BLaER1 treated with 17β-estradiol and CSF1 and Interleukin-3, amounts not matched to agents 10 nM and 100 nM (cell line): Measurements from ENCODE around the gene CORO2B.

Experiments
- H3K27ac ChIP-seq, 11 experiments: shearing (Covaris generic); formaldehyde crosslinking; 2 replicates each; pipeline ENCODE4 v1.8.1; 2022
- H3K27me3 ChIP-seq, 11 experiments: shearing (Covaris generic); formaldehyde crosslinking; 2 replicates each; pipeline ENCODE4 v1.8.1; 2022
- H3K36me3 ChIP-seq, 11 experiments: shearing (Covaris generic); formaldehyde crosslinking; 2 replicates each; pipeline ENCODE4 v1.8.1; 2022
- H3K4me1 ChIP-seq, 10 experiments: shearing (Covaris generic); formaldehyde crosslinking; 2 replicates each; pipeline ENCODE4 v1.8.1; 2022
- H3K4me2 ChIP-seq, 11 experiments: shearing (Covaris generic); formaldehyde crosslinking; 2 replicates each; pipeline ENCODE4 v1.8.1; 2022
- H3K4me3 ChIP-seq, 10 experiments: shearing (Covaris generic); formaldehyde crosslinking; 2 replicates each; pipeline ENCODE4 v1.8.1; 2022
- H3K9ac ChIP-seq, 11 experiments: shearing (Covaris generic); formaldehyde crosslinking; 2 replicates each; pipeline ENCODE4 v1.8.1; 2022
- H3K9me3 ChIP-seq, 11 experiments: shearing (Covaris generic); formaldehyde crosslinking; replicated peaks in 1 of 11; 2 replicates each; pipeline ENCODE4 v1.8.1; 2022
- H4K20me1 ChIP-seq, 11 experiments: shearing (Covaris generic); formaldehyde crosslinking; 2 replicates each; pipeline ENCODE4 v1.8.1; 2022
- Cebpa-rat ChIP-seq, 11 experiments: shearing (Covaris generic); IDR thresholded peaks; 2 replicates each; pipeline ENCODE4 v1.8.1; 2022

The CORO2B gene

DNA sequence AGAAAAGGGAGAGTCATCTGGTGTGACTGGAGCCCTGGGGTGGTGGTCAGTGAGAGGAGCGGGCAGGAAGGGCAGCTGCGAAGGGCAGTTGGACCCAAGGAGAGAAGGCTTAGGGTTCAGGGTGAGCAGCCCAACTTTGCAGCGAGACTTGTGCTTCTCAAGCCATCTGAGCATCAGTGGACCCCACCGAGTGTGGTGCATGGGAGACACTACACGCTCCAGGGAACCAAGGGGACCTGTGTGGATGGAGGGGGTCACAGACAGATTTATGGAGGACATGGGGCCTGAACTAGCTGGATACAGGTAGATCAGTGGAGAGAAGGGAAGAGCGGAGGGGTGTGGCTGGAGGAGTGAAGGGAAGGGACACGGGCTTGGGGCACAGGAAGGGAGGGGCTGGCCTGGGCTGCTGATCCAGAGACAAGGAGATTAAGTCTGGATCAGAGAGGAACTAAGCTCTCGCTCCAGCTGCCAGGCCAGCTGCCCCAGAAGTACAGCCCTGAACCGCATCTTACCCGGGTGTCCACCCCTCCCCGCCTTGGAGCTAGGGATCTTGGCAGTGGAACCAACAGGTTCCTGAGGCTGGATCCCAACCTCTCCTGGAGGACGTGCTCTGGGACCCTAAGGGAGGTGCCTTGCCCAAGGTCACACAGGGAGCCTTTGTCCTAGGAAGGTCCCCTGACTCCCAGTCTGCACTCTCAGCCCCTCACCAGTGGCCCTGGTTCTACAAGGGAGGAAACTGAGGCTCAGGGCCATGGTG, 120.5 kb downstream of the CORO2B start:
- no peak overlapping the region for H3K4me3 ChIP-seq
- no peaks in the 10 kb centered on the region for H3K9me3 ChIP-seq
- peak overlapping the region in 9 of 11 experiments; percentile 60 to 85 (median 71); a peak in 15 of 22 replicates for H3K4me2 ChIP-seq
- peaks cover 14 to 35% (median 27%) of the 10 kb centered on the region in 10 experiments for H3K4me1 ChIP-seq
- H4K20me1 ChIP-seq = no peaks in the 10 kb centered on the region
- TF ChIP-seq Cebpa-rat (IDR thresholded peaks at IDR 0.05) = no peak
- H3K9ac ChIP-seq = peak overlapping the region in 3 of 11 experiments; percentile 53 to 62 (median 54); a peak in 2 of 22 replicates
- no peaks in the 10 kb centered on the region for H3K27me3 ChIP-seq
- H3K36me3 ChIP-seq = peaks cover 0 to 7% (median 0%) of the 10 kb centered on the region in 11 experiments; a peak in 1 of 22 replicates
- H3K27ac ChIP-seq = peak overlapping the region in 4 of 11 experiments; percentile 58 to 73 (median 60); a peak in 7 of 22 replicates

DNA sequence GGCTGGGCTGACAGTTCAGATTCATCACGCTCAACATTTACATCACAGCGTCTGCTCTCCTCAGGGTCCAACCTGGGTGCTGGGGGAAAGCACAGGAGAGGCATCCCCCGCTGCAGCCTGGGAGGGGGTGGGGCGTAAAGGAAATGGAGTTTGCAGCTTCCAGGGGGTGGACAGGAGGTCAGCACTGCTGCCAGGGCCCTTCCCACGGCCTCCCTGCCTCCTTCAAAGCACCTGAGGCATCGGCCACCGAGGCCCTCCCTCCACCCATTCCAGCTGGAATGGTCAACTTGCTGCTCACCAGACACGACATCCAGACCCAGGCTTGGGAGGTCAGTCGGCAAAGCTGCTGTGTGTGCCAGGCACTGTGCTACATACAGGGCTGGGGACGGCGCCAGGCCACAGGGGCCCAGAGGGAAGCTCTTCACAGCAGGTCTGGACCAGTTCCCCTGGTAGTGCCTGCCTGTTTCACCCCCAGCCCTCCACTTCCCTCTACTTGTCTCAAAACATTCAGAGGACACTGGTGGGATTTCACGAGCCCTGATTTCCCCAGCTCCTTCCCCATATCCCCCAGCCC, 121.2 kb downstream of the CORO2B start:
- Histone ChIP-seq H3K9me3 (no peaks in the 10 kb centered on the region), H3K36me3 (peaks cover 0 to 7% (median 0%) of the 10 kb centered on the region in 11 experiments; a peak in 2 of 22 replicates), H3K4me3 (peak overlapping the region in 1 of 10 experiments; percentile 3; a peak in 2 of 20 replicates), H3K4me1 (peaks cover 14 to 35% (median 27%) of the 10 kb centered on the region in 10 experiments), H3K27ac (peak overlapping the region in 8 of 11 experiments; percentile 30 to 73 (median 60); a peak in 13 of 22 replicates), H3K27me3 (no peaks in the 10 kb centered on the region), H4K20me1 (no peaks in the 10 kb centered on the region), H3K4me2 (peak overlapping the region; percentile 42 to 88 (median 71)), H3K9ac (peak overlapping the region in 9 of 11 experiments; percentile 3 to 69 (median 55); a peak in 16 of 22 replicates)
- no peak for TF ChIP-seq Cebpa-rat (IDR thresholded peaks at IDR 0.05)

DNA sequence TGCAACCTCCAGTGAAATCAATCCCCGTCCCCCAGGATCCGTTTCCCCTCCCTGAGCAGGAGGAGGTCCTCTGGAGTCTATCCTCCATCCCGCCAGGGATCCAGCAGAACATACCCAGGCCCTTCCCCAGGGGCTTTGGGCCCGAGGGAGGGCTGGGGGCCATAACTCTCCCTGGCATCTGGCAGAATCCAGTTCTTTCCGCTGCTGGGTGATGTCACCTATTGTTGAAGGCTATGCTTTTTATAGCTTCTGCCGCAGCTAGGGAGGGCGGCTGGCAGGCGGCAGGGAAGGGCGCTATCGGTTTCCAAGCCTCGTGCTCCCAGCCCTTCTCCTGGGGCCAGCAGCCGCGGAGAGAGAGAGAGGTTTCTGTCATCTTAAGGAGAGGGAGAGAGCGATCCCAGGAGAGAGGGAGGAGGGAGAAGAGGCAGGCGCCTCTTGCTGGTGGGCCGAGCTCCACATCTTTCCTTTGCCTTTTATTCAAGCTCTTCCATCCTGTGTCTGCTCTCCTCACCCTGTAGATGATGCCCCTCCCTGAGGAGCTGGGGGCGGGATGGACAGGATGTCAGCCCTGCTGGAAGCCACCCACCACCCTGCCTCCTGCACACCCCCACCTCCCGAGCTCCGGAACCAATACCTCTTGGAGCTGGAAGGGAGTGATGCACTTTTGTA, 121.8 kb downstream of the CORO2B start:
- Histone ChIP-seq H4K20me1 (no peaks in the 10 kb centered on the region), H3K4me3 (peak overlapping the region in 1 of 10 experiments; percentile 3; a peak in 3 of 20 replicates), H3K36me3 (peaks cover 0 to 7% (median 0%) of the 10 kb centered on the region in 11 experiments; a peak in 2 of 22 replicates), H3K9ac (peak overlapping the region in 10 of 11 experiments; percentile 3 to 69 (median 54); a peak in 17 of 22 replicates), H3K27ac (peak overlapping the region in 8 of 11 experiments; percentile 30 to 73 (median 60); a peak in 16 of 22 replicates), H3K4me2 (peak overlapping the region; percentile 42 to 88 (median 71)), H3K9me3 (no peaks in the 10 kb centered on the region), H3K4me1 (peaks cover 14 to 32% (median 25%) of the 10 kb centered on the region in 10 experiments), H3K27me3 (no peaks in the 10 kb centered on the region)
- no peak for TF ChIP-seq Cebpa-rat (IDR thresholded peaks at IDR 0.05)

DNA sequence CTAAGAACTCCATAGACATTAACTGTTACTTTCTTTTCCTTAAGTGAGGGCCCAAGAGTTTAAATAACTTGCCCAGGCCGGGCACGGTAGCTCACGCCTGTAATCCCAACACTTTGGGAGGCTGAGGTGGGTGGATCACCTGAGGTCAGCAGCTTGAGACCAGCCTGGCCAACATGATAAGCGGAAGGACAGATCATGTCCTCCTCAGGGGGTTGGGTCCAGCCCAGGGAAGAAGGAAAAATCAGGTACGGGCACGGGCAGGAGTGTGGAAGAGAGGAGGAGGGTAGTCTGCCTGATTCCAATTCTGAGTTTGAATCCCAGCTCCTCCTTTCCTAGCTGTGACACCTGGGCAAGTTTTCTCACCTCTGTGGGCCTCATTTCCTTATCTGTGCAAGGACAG, 123.1 kb downstream of the CORO2B start:
- Histone ChIP-seq H3K9me3 (no peaks in the 10 kb centered on the region), H3K4me3 (no peak overlapping the region), H3K27ac (no peak overlapping the region), H3K36me3 (peaks cover 0 to 7% (median 0%) of the 10 kb centered on the region in 11 experiments; a peak in 2 of 22 replicates), H4K20me1 (no peaks in the 10 kb centered on the region), H3K4me1 (peaks cover 14 to 32% (median 25%) of the 10 kb centered on the region in 10 experiments), H3K27me3 (no peaks in the 10 kb centered on the region), H3K4me2 (no peak overlapping the region), H3K9ac (no peak overlapping the region)
- TF ChIP-seq Cebpa-rat (IDR thresholded peaks at IDR 0.05) = no peak

DNA sequence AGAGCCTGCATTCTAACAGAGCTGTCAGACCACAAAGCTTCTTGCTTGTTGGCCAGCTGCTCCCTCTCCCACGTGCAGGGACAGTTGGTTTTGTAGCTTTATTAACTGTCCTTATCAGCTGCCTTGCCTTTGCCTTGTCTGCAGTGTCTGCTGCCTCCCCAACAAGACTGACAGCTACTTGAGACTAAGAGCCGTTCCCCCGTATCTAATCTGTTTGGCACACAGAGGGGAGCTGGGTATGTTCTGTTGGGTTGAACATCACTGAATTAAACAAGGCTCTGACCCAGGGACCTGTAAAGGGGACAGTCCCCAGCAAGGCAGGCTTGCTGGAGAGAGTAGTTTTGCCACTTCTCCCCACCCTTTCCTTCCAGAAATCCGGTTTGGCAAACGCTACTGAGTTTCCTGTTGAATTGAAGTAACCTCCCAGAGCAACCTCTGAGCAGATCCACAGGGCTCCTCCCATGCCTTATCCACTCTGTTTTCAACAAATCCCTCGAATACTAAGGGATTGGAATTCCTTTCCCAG, 125.8 kb downstream of the CORO2B start:
- H3K4me1 ChIP-seq = peaks cover 14 to 25% (median 23%) of the 10 kb centered on the region in 10 experiments
- H3K36me3 ChIP-seq = peaks cover 0 to 4% (median 0%) of the 10 kb centered on the region in 11 experiments; a peak in 1 of 22 replicates
- 0 out of 22 replicates have a peak overlapping the region, but pooled peaks of 1 of the 11 experiments have one; percentile 22 for H3K9ac ChIP-seq
- TF ChIP-seq Cebpa-rat (IDR thresholded peaks at IDR 0.05) = no peak
- H3K4me3 ChIP-seq = no peak overlapping the region
- H3K27me3 ChIP-seq = no peaks in the 10 kb centered on the region
- H3K9me3 ChIP-seq = no peaks in the 10 kb centered on the region
- H4K20me1 ChIP-seq = no peaks in the 10 kb centered on the region
- no peak overlapping the region for H3K27ac ChIP-seq
- peak overlapping the region in 7 of 11 experiments; percentile 4 to 52 (median 23); a peak in 7 of 22 replicates for H3K4me2 ChIP-seq

DNA sequence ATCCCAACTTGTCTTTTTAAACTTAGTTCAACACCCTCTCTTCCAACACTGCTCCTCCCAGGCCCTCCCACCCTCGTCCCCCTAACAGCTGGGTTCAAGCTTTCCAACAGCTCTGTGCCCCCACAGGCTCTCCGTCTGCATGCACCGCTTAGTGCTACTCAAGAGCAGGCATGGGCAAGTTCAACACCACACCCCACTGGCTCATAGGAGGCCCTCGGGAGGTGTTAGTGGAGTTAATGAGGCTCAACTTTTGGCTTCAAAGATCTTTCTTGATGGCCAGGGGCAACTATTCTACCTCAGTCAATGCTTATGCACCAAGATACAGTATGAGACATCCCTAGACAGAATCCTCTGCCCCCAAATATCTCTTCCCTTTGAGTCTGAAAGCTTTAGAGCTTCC, 127.5 kb downstream of the CORO2B start:
- no peak overlapping the region for H3K27ac ChIP-seq
- no peak for TF ChIP-seq Cebpa-rat (IDR thresholded peaks at IDR 0.05)
- no peaks in the 10 kb centered on the region for H4K20me1 ChIP-seq
- H3K4me2 ChIP-seq = no peak overlapping the region
- peaks cover 0 to 8% (median 6%) of the 10 kb centered on the region in 10 experiments; a peak in 11 of 20 replicates for H3K4me1 ChIP-seq
- H3K4me3 ChIP-seq = no peak overlapping the region
- no peaks in the 10 kb centered on the region for H3K9me3 ChIP-seq
- H3K27me3 ChIP-seq = no peaks in the 10 kb centered on the region
- no peak overlapping the region for H3K9ac ChIP-seq
- H3K36me3 ChIP-seq = peaks cover 0 to 9% (median 6%) of the 10 kb centered on the region in 11 experiments; a peak in 9 of 22 replicates

DNA sequence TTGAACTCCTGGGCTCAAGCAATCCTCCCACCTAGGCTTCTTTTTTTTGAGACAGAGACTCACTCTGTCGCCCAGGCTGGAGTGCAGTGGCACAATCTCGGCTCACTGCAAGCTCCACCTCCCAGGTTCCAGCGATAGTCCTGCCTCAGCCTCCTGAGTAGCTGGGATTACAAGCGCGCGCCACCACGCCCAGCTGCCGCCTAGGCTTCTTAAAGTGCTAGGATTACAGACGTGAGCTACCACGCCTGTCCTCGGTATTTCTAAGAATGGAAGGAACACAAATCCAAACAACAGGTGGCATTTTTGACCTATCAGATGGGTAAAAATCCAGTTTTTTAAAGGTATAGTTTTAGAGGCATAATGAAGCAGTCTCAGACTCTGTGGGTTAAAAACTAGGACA, 128.1 kb downstream of the CORO2B start:
- Histone ChIP-seq H3K9me3 (no peaks in the 10 kb centered on the region), H3K4me3 (no peak overlapping the region), H3K4me1 (peaks cover 0 to 8% (median 6%) of the 10 kb centered on the region in 10 experiments; a peak in 9 of 20 replicates), H3K4me2 (no peak overlapping the region), H3K27ac (no peak overlapping the region), H4K20me1 (0 out of 22 replicates have a peak, but pooled peaks cover 0 to 3% (median 0%) of the 10 kb centered on the region in 11 experiments), H3K36me3 (peaks cover 0 to 16% (median 8%) of the 10 kb centered on the region in 11 experiments; a peak in 11 of 22 replicates), H3K9ac (no peak overlapping the region), H3K27me3 (no peaks in the 10 kb centered on the region)
- TF ChIP-seq Cebpa-rat (IDR thresholded peaks at IDR 0.05) = no peak

DNA sequence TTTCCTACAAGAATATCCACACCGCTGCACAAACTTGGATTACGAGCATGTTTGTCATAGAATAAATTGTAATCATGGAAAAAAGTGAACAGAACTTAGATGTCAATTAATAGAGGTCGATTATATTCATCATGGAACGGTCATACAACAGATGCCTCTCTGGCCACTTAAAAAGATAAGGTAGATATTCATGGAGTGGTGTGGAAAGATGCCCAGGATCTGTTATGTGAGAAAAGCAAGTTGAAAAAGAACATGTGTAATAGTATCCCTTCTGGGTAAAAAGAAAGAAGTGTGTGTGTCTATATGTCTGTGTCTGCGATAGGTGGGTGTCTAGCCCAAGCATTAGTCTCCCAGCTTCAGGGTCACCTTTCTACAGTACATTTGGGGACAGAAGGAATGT, 128.6 kb downstream of the CORO2B start:
- Histone ChIP-seq H3K4me3 (no peak overlapping the region), H3K4me2 (no peak overlapping the region), H3K9me3 (no peaks in the 10 kb centered on the region), H3K27me3 (no peaks in the 10 kb centered on the region), H3K27ac (no peak overlapping the region), H3K9ac (no peak overlapping the region), H3K36me3 (peaks cover 0 to 20% (median 8%) of the 10 kb centered on the region in 11 experiments; a peak in 12 of 22 replicates), H4K20me1 (0 out of 22 replicates have a peak, but pooled peaks cover 0 to 3% (median 0%) of the 10 kb centered on the region in 11 experiments), H3K4me1 (peaks cover 0 to 8% (median 6%) of the 10 kb centered on the region in 10 experiments; a peak in 10 of 20 replicates)
- TF ChIP-seq Cebpa-rat (IDR thresholded peaks at IDR 0.05) = no peak
